KOPT-K1 (cell line): Measurements from ENCODE around the gene PLBD1.

ENCODE experiments used
- H3K27ac ChIP-seq: fragments of 200-600 bp; sonication (generic); 2 replicates; pipeline ENCODE4 v1.5.1; 2016; ENCODE audit warnings: antibody characterized with exemption, mild to moderate bottlenecking, low read depth, low read length; ENCODE audit not compliant: poor library complexity, severe bottlenecking
- H3K36me3 ChIP-seq: fragments of 200-600 bp; sonication (generic); 2 replicates; pipeline ENCODE4 v1.5.1; 2017; ENCODE audit warnings: antibody characterized with exemption, mild to moderate bottlenecking, low read length, moderate library complexity; ENCODE audit not compliant: insufficient read depth
- H3K9me3 ChIP-seq: fragments of 200-600 bp; sonication (generic); 2 replicates; pipeline ENCODE4 v1.5.1; 2017; ENCODE audit warnings: antibody characterized with exemption, low read length, mild to moderate bottlenecking; ENCODE audit not compliant: insufficient read depth, poor library complexity, severe bottlenecking

Gene PLBD1, protein sequence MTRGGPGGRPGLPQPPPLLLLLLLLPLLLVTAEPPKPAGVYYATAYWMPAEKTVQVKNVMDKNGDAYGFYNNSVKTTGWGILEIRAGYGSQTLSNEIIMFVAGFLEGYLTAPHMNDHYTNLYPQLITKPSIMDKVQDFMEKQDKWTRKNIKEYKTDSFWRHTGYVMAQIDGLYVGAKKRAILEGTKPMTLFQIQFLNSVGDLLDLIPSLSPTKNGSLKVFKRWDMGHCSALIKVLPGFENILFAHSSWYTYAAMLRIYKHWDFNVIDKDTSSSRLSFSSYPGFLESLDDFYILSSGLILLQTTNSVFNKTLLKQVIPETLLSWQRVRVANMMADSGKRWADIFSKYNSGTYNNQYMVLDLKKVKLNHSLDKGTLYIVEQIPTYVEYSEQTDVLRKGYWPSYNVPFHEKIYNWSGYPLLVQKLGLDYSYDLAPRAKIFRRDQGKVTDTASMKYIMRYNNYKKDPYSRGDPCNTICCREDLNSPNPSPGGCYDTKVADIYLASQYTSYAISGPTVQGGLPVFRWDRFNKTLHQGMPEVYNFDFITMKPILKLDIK

GRCh38 chr12:14567351-14568162, at the start of gene PLBD1:
TSS of gene PLBD1 (minus strand) at chr12:14567883. CDS start at chr12:14567696, 187 bp downstream.
- H3K27ac ChIP-seq, result no peak within 1 kb of the TSS
- no peaks in the 10 kb centered on the region for H3K36me3 ChIP-seq
- peaks cover 10% of the 10 kb centered on the region for H3K9me3 ChIP-seq

DNA sequence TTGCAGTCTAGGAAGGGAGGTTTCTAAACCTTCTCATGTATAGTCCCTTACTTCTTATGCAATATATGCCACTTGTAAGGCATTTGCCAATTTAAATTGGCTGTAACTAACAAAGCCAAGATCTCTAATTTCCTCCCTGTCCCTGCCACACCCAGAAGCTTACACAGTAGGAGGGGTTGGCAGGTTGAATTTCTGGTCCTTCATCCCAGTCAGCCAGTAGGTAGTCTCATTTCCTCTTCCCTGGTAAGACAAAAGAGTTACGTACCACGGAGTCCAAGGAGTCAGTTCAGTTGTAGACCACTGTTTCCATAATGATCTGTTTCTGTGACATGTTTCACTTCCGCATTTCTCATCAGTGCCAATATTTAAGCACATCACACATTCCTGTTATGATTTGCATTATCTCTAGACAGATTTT, 47.0 kb upstream of the PLBD1 start:
- peaks cover 6% of the 10 kb centered on the region for H3K9me3 ChIP-seq
- no peak overlapping the region for H3K27ac ChIP-seq
- no peaks in the 10 kb centered on the region for H3K36me3 ChIP-seq

- Histone ChIP-seq H3K9me3 (peaks cover 6% of the 10 kb centered on the region), H3K27ac (no peak overlapping the region), H3K36me3 (no peaks in the 10 kb centered on the region)
Observed at GRCh38 chr12:14613718-14614117, 46.0 kb upstream of the PLBD1 start.

- Histone ChIP-seq H3K36me3 (no peaks in the 10 kb centered on the region), H3K27ac (no peak overlapping the region), H3K9me3 (peaks cover 6% of the 10 kb centered on the region)
Observed at GRCh38 chr12:14612898-14613445, 45.3 kb upstream of the PLBD1 start.

GRCh38 chr12:14612250-14612649, 44.6 kb upstream of the PLBD1 start:
- Histone ChIP-seq H3K27ac (no peak overlapping the region), H3K36me3 (no peaks in the 10 kb centered on the region), H3K9me3 (peaks cover 6% of the 10 kb centered on the region)

GRCh38 chr12:14611640-14612203, 44.0 kb upstream of the PLBD1 start:
- H3K36me3 ChIP-seq, result no peaks in the 10 kb centered on the region
- no peak overlapping the region for H3K27ac ChIP-seq
- peaks cover 6% of the 10 kb centered on the region for H3K9me3 ChIP-seq

GRCh38 chr12:14607568-14607967, 39.9 kb upstream of the PLBD1 start:
- Histone ChIP-seq H3K9me3 (peaks cover 29% of the 10 kb centered on the region), H3K36me3 (no peaks in the 10 kb centered on the region), H3K27ac (no peak overlapping the region)

DNA sequence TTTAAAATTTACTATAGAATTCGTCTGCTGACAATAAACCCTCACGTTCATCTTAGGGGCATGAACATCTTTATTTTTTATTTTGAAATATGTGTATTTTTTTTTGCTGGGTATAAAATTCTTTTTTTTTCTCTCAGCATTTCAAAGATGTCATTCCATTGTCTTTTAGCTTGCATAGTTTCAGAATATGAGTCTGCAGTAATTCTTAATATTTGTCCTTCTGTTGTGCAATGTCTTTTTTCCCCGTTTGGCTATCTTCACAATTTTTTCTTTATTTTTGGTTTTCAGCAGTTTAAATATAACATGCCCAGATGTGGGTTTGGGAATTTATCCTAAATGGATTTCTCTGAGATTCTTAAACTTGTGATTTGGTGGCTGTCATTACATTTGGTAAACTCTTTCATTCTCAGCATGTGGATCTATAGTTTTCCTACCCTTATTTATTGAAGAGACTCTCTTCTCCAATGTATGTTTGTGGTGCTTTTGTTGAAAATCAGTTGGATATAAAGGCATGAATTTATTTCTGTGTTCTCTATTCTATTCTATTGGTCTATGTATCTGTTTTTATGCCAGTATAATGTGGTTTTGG, 37.8 kb upstream of the PLBD1 start:
- H3K36me3 ChIP-seq, result no peaks in the 10 kb centered on the region
- no peak overlapping the region for H3K27ac ChIP-seq

DNA sequence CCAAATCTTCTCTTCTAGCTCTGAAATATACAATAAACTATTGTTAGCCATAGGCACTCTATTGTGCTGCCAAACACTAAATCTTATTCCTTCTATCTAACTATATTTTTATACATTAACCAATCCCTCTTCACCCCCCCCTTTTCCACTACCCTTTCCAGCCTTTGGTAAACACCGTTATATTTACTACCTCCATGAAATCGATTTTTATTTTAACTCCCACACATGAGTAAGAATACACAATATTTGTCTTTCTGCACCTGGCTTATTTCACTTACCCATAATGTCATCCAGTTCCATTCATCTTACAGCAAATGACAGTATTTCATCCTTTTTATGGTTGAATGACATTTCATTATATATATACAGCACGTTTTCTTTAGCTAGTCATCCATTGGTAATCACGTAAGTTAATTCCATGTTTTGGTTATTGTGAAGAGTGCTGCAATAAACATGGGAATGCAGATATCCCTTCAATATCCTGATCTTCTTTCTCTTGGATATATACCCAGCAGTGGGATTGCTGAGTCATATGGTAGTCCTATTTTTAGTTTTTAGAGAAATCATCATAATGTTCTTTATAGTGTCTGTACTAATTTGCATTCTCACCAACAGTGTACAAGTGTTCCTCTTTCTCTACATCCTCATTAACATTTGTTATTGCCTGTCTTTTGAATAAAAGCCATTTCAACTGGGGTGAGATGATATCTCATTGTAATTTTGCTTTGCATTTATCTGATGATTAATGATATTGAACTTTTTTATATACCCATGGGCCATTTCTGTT, 34.2 kb upstream of the PLBD1 start:
- Histone ChIP-seq H3K36me3 (no peaks in the 10 kb centered on the region), H3K27ac (no peak overlapping the region), H3K9me3 (peaks cover 23% of the 10 kb centered on the region)

More for the DNA sequence above, 37.8 kb upstream of the PLBD1 start:
- peaks cover 23% of the 10 kb centered on the region for H3K9me3 ChIP-seq

GRCh38 chr12:14597480-14597879, 29.8 kb upstream of the PLBD1 start:
- H3K9me3 ChIP-seq, result no peaks in the 10 kb centered on the region
- no peaks in the 10 kb centered on the region for H3K36me3 ChIP-seq
- no peak overlapping the region for H3K27ac ChIP-seq

DNA sequence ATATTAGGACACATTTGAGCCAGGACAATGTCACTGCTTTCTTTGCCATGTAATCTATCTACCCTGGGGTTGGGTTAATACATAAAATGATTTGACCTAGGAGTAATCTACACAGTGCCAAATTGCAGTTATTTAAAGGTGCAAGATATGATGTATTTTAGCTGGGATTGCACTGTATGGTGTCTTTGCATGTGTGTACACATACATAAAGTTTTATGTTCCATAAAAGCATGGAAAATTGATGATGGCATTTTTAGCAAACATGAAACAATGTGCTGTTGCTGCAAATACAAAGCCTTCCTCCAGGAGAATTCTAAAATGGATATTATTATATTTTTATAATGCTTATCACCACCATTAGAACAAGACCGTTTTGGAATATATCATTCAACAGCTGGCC, 24.0 kb upstream of the PLBD1 start:
- Histone ChIP-seq H3K9me3 (no peaks in the 10 kb centered on the region), H3K36me3 (no peaks in the 10 kb centered on the region), H3K27ac (no peak overlapping the region)

DNA sequence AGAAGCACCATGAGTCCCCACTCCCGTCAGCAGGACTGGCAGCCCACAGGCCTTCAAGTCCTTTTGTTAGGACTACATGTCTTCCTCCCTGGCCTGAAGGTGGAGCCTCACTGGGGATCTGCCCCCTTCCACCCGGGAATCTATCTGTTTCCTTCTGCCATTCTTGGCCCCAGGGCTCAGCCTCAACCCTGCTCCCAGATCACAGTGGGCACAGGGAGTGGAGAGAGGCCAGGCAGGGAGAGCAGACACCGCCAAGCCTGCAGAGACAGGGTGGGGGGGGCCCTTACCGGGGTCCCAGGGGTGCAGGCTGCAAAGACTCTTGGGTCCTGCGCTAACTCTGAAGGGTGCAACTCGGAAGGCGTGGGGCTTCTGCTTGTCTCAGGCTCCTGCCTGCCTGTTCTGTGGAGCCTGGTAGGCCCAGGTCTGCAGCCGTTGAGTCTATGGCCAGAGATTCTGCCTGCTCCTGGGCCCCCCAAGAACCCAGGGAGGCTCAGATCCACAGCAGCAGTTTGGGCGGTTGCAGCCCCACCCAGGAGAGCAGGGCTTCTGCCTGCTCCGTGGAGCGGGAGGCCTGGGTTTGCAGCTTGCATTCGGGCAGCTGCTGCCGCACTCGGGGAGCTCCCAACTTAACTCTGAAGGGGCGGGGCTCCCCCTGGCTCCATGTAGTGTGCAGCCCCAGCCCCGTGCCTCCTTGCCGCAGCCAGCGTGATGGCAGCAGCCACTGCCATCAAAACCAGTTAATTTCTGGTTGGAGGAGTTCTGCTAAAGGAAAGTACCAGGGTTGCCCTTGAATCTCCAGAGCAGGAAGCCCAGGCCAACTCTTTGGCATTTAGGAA, 21.7 kb upstream of the PLBD1 start:
- no peak overlapping the region for H3K27ac ChIP-seq
- H3K36me3 ChIP-seq, result no peaks in the 10 kb centered on the region
- H3K9me3 ChIP-seq, result no peaks in the 10 kb centered on the region

- no peaks in the 10 kb centered on the region for H3K36me3 ChIP-seq
- no peaks in the 10 kb centered on the region for H3K9me3 ChIP-seq
- no peak overlapping the region for H3K27ac ChIP-seq
Observed at GRCh38 chr12:14588571-14588970, 20.9 kb upstream of the PLBD1 start.
